MM.1S (cell line): ENCODE data around the gene CAB39L.

Experiments
- CTCF ChIP-seq: fragments of 300-600 bp; sonication (generic); IDR thresholded peaks from 2 replicates; pipeline ENCODE4 v1.5.1; 2016; ENCODE audit warnings: antibody characterized with exemption, low read length, mixed read lengths
- EZH2 ChIP-seq: fragments of 300-600 bp; sonication (generic); optimal IDR thresholded peaks from 2 replicates; pipeline ENCODE3; 2017; ENCODE audit warnings: low read depth, mild to moderate bottlenecking, antibody characterized with exemption, low read length, mixed read lengths
- EZH2phosphoT487 ChIP-seq: fragments of 300-600 bp; sonication (generic); IDR thresholded peaks from 2 replicates; pipeline ENCODE4 v1.6.1; 2018; ENCODE audit warnings: antibody characterized with exemption, low read length

DNA sequence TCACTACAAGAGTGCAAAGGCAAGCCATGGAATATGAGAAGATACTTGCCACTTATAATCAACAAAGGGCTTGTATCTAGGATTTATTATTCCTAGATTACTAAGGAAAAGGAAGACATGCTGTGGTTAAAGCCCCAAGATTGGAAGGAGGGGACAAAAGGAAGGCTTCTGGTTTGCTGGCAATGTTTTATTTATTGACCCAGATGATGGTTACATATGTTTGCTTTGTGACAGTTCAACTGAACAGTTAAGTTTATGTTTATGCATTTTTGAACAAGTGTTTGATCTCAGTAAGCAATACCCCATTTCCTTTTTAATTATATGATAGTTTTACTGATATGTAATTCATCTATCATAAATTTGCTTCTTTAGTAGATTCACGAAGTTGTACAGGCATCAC lies 155.9 kb downstream of the CAB39L start:
- no peak for TF ChIP-seq CTCF
- TF ChIP-seq EZH2: no peak
- TF ChIP-seq EZH2phosphoT487: no peak
